D341Med (cell line): Measurements from ENCODE around the gene PHOX2B.
"Not testable (repeated sequence)": the region's sequence is repeated elsewhere in the genome, so short reads cannot be mapped to it uniquely, and the experiment has no call there.

Source experiments
- DNase-seq: peaks from one replicate; pipeline ENCODE4 v3.0.0; 2012; ENCODE audit warnings: low spot score

The PHOX2B gene

DNA sequence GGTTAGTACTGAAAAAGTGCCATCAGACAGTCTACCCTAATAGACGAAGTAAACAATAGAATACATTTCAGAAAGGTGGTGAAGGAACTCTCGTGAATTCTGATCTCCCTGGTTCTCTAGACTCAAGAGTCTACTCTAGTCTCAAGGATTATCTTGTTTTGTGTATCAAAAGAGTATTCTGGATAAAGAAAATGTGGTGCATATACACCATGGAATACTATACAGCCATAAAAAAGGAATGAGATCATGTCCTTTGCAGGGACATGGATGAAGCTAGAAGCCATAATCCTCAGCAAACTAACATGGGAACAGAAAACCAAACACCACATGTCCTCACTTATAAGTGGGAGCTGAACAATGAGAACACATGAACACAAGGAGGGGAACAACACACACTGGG is 36.9 kb downstream of the PHOX2B start:
- not testable (repeated sequence) for DNase-seq

DNA sequence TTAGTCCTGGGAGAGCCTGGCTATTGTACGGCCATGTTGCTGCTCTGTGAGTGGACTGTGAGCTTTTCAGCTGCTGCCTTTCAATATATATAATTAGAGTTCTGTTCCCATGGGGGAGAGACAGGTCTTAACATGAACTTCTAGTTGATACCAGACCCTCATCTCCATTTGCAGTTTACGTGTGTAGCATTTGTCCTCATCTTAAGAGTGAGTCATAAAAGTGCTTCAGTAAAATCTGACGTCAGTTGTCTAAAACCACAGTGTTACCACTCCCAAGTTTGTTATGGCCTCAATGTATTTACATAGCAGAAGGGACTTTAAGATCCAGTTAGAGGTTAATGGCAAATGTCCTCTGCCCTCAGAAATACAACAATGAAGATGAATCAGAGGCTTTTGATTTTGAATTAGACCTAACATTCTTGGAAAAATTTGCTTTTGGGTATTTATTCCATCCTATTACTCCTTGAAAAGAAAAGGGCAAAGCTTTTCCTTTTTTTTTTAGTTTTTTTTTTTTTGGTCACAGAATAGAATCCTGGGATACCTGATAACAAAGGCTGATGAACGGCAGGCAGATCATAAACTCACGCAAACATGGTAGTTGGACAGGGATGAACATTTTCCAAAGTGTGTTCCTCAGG is 38.6 kb downstream of the PHOX2B start:
- no peak for DNase-seq

DNA sequence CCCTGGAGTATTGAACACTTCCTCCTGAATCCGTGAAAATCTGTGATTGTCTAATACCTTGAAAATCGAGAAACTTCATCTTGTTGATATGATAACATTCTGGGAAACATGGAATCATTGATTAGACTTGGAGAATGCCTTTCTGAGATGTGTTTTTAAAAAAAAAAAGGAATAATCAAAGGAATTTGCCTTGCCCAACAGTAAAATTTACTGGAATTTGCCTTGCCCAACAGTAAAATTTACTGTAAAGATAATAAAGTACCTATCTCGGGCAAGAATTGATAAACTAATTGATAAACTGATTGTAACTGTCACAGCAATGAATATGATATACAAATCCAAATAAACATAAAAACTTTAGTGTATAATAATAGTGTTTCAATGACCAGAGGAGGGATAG is 44.7 kb downstream of the PHOX2B start:
- DNase-seq, result no peak

DNA sequence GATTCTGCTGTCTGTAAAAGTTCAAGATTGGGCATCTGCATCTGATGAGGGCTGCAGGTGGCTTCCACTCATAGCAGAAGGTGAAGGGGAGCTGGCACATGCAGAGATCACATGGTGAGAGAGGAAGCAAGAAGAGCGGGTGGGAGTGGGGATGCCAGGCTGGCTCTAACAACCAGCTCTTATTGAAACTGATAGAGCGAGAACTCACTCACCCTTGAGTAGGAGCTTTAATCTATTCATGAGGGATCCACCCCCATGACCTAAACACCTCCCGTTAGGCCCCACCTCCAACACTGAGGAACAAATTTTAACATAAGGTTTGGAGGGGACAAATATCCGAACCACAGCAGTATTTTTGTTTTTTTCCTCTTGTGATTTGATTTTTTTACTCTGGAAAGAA is 45.8 kb downstream of the PHOX2B start:
- no peak for DNase-seq

DNA sequence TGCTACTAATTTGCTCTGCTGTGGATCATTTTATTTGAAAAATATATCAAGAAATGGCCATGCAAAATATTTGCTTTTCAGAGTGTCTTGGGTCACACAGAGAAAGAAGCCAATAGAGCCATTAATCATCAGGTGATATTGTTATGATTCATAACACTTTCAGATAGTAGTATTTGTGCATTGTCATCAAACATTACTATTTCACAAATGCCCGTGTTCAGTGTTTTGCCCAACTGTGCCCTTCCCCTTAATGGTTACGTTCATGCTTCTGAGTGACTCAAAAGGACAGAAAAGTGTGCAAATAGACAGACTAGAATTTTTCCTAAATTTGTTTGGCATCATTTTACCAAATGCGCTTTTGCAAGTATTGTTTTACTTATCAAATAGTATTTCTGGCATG is 46.5 kb downstream of the PHOX2B start:
- no peak for DNase-seq

DNA sequence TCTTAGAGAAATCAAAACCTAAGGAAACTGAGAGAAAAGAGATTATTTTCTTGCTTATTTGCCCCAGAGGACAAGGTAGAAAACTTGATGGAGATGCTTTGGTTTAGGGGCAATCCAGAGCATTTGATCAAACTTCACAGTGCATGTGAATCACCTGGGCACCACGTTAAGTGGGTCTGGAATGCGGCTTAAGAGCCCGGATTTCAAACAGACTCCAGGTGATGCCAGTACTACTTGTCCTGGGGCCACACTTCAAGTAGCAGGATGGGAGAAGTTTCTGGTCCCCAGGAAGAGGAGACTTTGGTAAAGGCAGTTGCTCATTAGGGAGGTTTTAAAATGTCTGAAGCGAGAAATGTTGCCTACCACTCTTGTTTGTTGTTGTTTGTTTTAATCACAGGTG is 51.8 kb downstream of the PHOX2B start:
- no peak for DNase-seq

DNA sequence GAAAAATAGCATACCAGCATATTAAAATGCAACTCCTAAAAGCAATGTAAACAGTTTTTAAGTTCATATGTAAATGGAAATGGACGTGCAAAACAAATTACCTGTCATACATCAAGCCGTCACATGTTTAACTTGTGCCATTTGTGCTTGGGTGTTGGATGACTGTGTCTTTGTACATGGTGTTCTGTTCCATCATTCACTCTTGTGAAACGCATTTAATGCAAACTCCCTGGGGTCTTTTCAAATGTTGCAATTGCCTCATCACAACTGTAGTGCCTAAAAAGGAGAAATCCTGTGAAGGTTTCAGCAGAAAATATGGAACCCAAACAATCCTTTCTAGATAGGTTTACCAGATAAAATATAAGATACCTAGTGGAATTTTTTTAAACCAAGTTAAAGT is 52.4 kb downstream of the PHOX2B start:
- DNase-seq, result no peak
